GM12865 (cell line): ENCODE measurements around the gene TUSC2.

Source experiments
- DNase-seq: peaks from one replicate; pipeline ENCODE4 v3.0.0; 2010; ENCODE audit warnings: low read depth
- H3K4me3 ChIP-seq: 2 replicates; pipeline ENCODE4 v1.5.1; 2011; ENCODE audit warnings: mild to moderate bottlenecking, low read depth, low read length, control low read depth
- TF ChIP-seq, protein P1 (sequence below): IDR thresholded peaks from 2 replicates; pipeline ENCODE4 v1.5.1; 2011; ENCODE audit warnings: low read length, control low read depth, low read depth, inconsistent platforms; ENCODE audit not compliant: insufficient read depth; ENCODE audit errors: missing control alignments

TUSC2 gene

GRCh38 chr3:50294492-50295403, 33.3 kb downstream of the TUSC2 start:
- no peak overlapping the region for H3K4me3 ChIP-seq
- TF ChIP-seq, protein P1, sequence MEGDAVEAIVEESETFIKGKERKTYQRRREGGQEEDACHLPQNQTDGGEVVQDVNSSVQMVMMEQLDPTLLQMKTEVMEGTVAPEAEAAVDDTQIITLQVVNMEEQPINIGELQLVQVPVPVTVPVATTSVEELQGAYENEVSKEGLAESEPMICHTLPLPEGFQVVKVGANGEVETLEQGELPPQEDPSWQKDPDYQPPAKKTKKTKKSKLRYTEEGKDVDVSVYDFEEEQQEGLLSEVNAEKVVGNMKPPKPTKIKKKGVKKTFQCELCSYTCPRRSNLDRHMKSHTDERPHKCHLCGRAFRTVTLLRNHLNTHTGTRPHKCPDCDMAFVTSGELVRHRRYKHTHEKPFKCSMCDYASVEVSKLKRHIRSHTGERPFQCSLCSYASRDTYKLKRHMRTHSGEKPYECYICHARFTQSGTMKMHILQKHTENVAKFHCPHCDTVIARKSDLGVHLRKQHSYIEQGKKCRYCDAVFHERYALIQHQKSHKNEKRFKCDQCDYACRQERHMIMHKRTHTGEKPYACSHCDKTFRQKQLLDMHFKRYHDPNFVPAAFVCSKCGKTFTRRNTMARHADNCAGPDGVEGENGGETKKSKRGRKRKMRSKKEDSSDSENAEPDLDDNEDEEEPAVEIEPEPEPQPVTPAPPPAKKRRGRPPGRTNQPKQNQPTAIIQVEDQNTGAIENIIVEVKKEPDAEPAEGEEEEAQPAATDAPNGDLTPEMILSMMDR = no peak

DNA sequence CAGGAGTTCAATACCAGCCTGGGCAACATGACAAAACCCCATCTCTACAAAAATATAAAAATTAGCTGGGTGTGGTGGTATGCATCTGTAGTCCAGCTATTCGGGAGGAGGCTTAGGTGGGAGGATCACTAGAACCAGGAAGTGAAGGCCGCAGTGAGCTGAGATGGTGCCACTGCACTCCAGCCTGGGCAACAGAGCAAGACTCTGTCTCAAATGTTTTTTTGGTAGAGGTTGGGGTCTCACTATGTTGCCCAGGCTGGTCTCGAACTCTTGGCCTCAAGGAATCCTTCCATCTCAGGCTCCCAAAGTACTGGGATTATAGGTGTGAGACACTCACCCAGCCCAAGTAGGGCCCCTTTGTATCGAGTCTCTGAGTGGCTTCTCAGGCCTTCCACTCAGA, 33.9 kb downstream of the TUSC2 start:
- DNase-seq = no peak
- TF ChIP-seq, protein P1 = no peak
- H3K4me3 ChIP-seq = no peak overlapping the region

More at GRCh38 chr3:50294492-50295403, 33.3 kb downstream of the TUSC2 start:
- DNase-seq = peak; percentile 1

- no peak for DNase-seq
- TF ChIP-seq, protein P1 = no peak
- H3K4me3 ChIP-seq = peak overlapping the region; percentile 76
Measured at GRCh38 chr3:50293079-50293801, 34.8 kb downstream of the TUSC2 start.

GRCh38 chr3:50292159-50293078, 35.6 kb downstream of the TUSC2 start, which contains the start of gene IFRD2:
Gene IFRD2, minus strand, starts transcription at chr3:50292429. Its CDS starts 155 bp downstream, at chr3:50292274.
- DNase-seq = peak; percentile 98
- H3K4me3 ChIP-seq = peak within 1 kb of the TSS; percentile 82
- TF ChIP-seq, protein P1 = no peak

- TF ChIP-seq, protein P1 = no peak
- H3K4me3 ChIP-seq = no peak overlapping the region
- DNase-seq = no peak
Measured at GRCh38 chr3:50290161-50290641, 37.8 kb downstream of the TUSC2 start.

DNA sequence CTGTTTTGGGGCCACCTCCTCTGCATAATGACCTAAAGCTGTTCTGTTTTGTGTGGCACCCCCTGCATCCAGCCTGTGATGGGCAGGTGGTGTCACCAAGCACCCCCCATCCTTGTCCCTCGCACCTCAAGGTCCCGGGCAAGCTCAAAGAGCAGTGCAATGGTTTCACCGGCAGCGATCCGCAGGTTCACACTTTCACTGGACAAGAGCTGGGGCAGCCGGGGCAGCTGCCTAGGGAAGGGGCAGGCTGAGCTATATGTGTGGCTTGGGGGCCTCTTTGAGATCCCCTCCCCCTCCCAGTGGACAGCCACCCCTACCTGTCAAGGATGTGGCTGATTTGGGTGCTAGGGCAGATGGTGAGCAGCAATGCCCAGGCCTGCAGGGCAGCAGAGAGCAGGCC, 38.9 kb downstream of the TUSC2 start:
- no peak for DNase-seq
- no peak overlapping the region for H3K4me3 ChIP-seq
- TF ChIP-seq, protein P1 = no peak
